Hematopoietic multipotent progenitor cell (in vitro differentiated cells): Measurements from ENCODE around the gene TRIM33. TPM values are rescaled to one million over a fixed set of nuclear protein-coding genes. Genes with fewer than 3 reads are reported as not detected.
"Not testable (repeated sequence)": the region's sequence is repeated elsewhere in the genome, so short reads cannot be mapped to it uniquely, and the experiment has no call there.

Source experiments
- DNase-seq, 3 donors: peaks; one replicate each; pipeline ENCODE4 v3.0.0-alpha.2; 2011 to 2015; ENCODE audit warnings: low read depth in 2 of 3, low spot score in 2 of 3
- total RNA-seq: library from RNA; depleted of rRNA; stranded (reverse); fragments of >200 nt; gene quantifications from one replicate; pipeline ENCODE4 v1.2.3, GENCODE V29; 2012

TRIM33 gene
- total RNA-seq, 1 donor: 38.8 TPM

GRCh38 chr1:114512595-114513280 lies 1.7 kb upstream of the TRIM33 start:
- DNase-seq: no peak

- peak; percentile 9 to 52 (median 49) for DNase-seq
These were observed 550 bp downstream of the TRIM33 start for GRCh38 chr1:114510274-114511031.

- no peak for DNase-seq
These were observed 1.3 kb downstream of the TRIM33 start for GRCh38 chr1:114509596-114510273.

- DNase-seq: no peak
These were observed 2.6 kb downstream of the TRIM33 start for GRCh38 chr1:114508386-114508898.

- DNase-seq: no peak
These were observed 3.5 kb downstream of the TRIM33 start for GRCh38 chr1:114507513-114507912.

GRCh38 chr1:114505148-114505561 lies 5.8 kb downstream of the TRIM33 start:
- DNase-seq: peak in 1 of 3 donors; percentile 32

- no peak for DNase-seq
These were observed 7.0 kb downstream of the TRIM33 start for GRCh38 chr1:114503916-114504422.

GRCh38 chr1:114502080-114502479 lies 8.9 kb downstream of the TRIM33 start:
- no peak for DNase-seq

- DNase-seq: no peak
These were observed 11.5 kb downstream of the TRIM33 start for GRCh38 chr1:114499478-114499877.

- DNase-seq: no peak
These were observed 14.9 kb downstream of the TRIM33 start for GRCh38 chr1:114496089-114496488.

- peak in 1 of 3 donors; percentile 15 for DNase-seq
These were observed 15.5 kb downstream of the TRIM33 start for GRCh38 chr1:114495486-114495885.

- DNase-seq: no peak
These were observed 18.0 kb downstream of the TRIM33 start for GRCh38 chr1:114492978-114493377.

GRCh38 chr1:114490274-114490693 lies 20.7 kb downstream of the TRIM33 start:
- DNase-seq: no peak

- no peak for DNase-seq
These were observed 22.3 kb downstream of the TRIM33 start for GRCh38 chr1:114488739-114489138.

GRCh38 chr1:114485286-114485685 lies 25.7 kb downstream of the TRIM33 start:
- no peak for DNase-seq

GRCh38 chr1:114482585-114482984 lies 28.4 kb downstream of the TRIM33 start:
- DNase-seq: peak in 2 of 3 donors; percentile 25 to 57

GRCh38 chr1:114479636-114480035 lies 31.4 kb downstream of the TRIM33 start:
- not testable (repeated sequence) for DNase-seq

GRCh38 chr1:114479134-114479533 lies 31.9 kb downstream of the TRIM33 start:
- DNase-seq: no peak

- no peak for DNase-seq
These were observed 37.2 kb downstream of the TRIM33 start for GRCh38 chr1:114473796-114474195.

- no peak for DNase-seq
These were observed 38.6 kb downstream of the TRIM33 start for GRCh38 chr1:114472408-114472807.

- no peak for DNase-seq
These were observed 40.3 kb downstream of the TRIM33 start for GRCh38 chr1:114470681-114471080.
